OCI-LY1 (cell line): ENCODE data around the gene DOK7.

ENCODE experiments used
- H2AFZ ChIP-seq: fragments of 200-600 bp; sonication (generic), shearing (Covaris generic); 2 replicates; pipeline ENCODE4 v1.6.0; 2014; ENCODE audit warnings: antibody characterized with exemption, mild to moderate bottlenecking, low read length
- H3F3A ChIP-seq: fragments of 200-600 bp; sonication (generic), shearing (Covaris generic); 2 replicates; pipeline ENCODE4 v1.6.0; 2014; ENCODE audit warnings: mild to moderate bottlenecking, antibody characterized with exemption, low read length, moderate library complexity; ENCODE audit not compliant: insufficient read depth
- H3K27ac ChIP-seq: fragments of 200-600 bp; sonication (generic); 2 replicates; pipeline ENCODE4 v1.5.1; 2014; ENCODE audit warnings: low read length, mixed run types, mild to moderate bottlenecking, low read depth; ENCODE audit not compliant: poor library complexity, severe bottlenecking
- H3K27me3 ChIP-seq: fragments of 200-600 bp; sonication (generic); 2 replicates; pipeline ENCODE4 v1.6.0; 2014; ENCODE audit warnings: antibody characterized with exemption, mild to moderate bottlenecking, low read length, moderate library complexity; ENCODE audit not compliant: insufficient read depth
- H3K36me3 ChIP-seq: fragments of 200-600 bp; sonication (generic); 2 replicates; pipeline ENCODE4 v1.6.1; 2014; ENCODE audit warnings: mild to moderate bottlenecking, antibody characterized with exemption, low read length, moderate library complexity, mixed read lengths; ENCODE audit not compliant: insufficient read depth
- H3K4me1 ChIP-seq: fragments of 200-600 bp; sonication (generic); 2 replicates; pipeline ENCODE4 v1.5.1; 2014; ENCODE audit warnings: mild to moderate bottlenecking, low read length, moderate library complexity; ENCODE audit not compliant: insufficient read depth, severe bottlenecking
- H3K4me2 ChIP-seq: fragments of 200-600 bp; sonication (generic), shearing (Covaris generic); 2 replicates; pipeline ENCODE4 v1.6.1; 2014; ENCODE audit warnings: low read length
- H3K4me3 ChIP-seq: fragments of 200-600 bp; sonication (generic); 2 replicates; pipeline ENCODE4 v1.5.1; 2014; ENCODE audit warnings: low read length, low read depth, mild to moderate bottlenecking, mixed read lengths; ENCODE audit not compliant: poor library complexity, severe bottlenecking
- H3K79me2 ChIP-seq: fragments of 200-600 bp; shearing (Covaris generic); 2 replicates; pipeline ENCODE4 v1.6.1; 2016; ENCODE audit warnings: mixed run types, low read length, mixed read lengths; ENCODE audit not compliant: insufficient read depth
- H3K9ac ChIP-seq: fragments of 200-600 bp; sonication (generic), shearing (Covaris generic); 2 replicates; pipeline ENCODE4 v1.6.1; 2014; ENCODE audit warnings: mild to moderate bottlenecking, low read length, mixed read lengths
- H3K9me2 ChIP-seq: fragments of 200-600 bp; sonication (generic), shearing (Covaris generic); 2 replicates; pipeline ENCODE4 v1.6.1; 2014; ENCODE audit warnings: low read depth, mild to moderate bottlenecking, low read length, mixed read lengths
- H3K9me3 ChIP-seq: fragments of 200-600 bp; shearing (Covaris generic); 2 replicates; pipeline ENCODE4 v1.6.1; 2014; ENCODE audit warnings: low read length, mixed read lengths
- H4K20me1 ChIP-seq: fragments of 200-600 bp; sonication (generic), shearing (Covaris generic); 2 replicates; pipeline ENCODE4 v1.6.0; 2016; ENCODE audit warnings: mild to moderate bottlenecking, low read length; ENCODE audit not compliant: insufficient read depth
- EZH2 ChIP-seq: fragments of 200-600 bp; sonication (generic), shearing (Covaris generic); IDR thresholded peaks from 2 replicates; pipeline ENCODE4 v1.8.0; 2017; ENCODE audit warnings: borderline replicate concordance, mixed run types, mild to moderate bottlenecking, antibody characterized with exemption, low read length, moderate library complexity, mixed read lengths
- TF ChIP-seq, protein P1 (sequence below): fragments of 200-600 bp; sonication (generic), shearing (Covaris generic); IDR thresholded peaks from 2 replicates; pipeline ENCODE4 v1.5.1; 2017; ENCODE audit warnings: mild to moderate bottlenecking, antibody characterized with exemption, low read length, moderate library complexity, mixed read lengths

DOK7 gene

DNA sequence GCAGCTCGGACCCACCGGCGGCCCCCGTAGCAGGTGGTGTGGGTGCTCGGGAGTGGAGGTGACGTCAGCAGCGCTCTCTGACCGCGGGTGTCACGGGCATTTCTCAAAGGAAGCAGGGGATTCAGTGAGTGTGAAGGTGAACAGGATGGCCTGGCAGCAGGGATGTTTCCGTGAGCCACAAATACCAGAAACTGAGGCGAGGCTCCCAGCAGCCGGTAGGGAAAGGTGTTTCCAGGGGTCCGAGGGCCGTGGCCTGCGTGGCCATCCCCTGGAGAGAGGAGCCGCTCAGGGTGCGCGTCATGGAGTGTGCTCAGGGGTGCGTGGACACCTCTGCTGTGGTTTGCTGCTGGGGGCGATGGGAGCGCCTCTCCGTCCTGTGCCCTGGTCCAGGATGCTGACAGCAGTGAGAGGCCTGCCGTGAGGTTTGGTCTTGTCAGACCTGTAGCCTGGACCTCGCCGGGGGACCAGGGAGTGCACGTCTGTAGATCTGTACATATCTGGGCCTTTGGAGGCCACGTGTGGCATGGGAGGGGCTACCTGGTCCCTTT, 31.6 kb upstream of the DOK7 start:
- Histone ChIP-seq H3K27me3 (no peaks in the 10 kb centered on the region), H3K9ac (no peak overlapping the region), H4K20me1 (no peaks in the 10 kb centered on the region), H2AFZ (no peak overlapping the region), H3K4me3 (no peak overlapping the region), H3K27ac (no peak overlapping the region), H3K9me3 (no peaks in the 10 kb centered on the region), H3K9me2 (no peaks in the 10 kb centered on the region), H3F3A (no peaks in the 10 kb centered on the region), H3K36me3 (no peaks in the 10 kb centered on the region), H3K4me2 (no peak overlapping the region), H3K79me2 (no peaks in the 10 kb centered on the region), H3K4me1 (no peaks in the 10 kb centered on the region)
- TF ChIP-seq, protein P1, sequence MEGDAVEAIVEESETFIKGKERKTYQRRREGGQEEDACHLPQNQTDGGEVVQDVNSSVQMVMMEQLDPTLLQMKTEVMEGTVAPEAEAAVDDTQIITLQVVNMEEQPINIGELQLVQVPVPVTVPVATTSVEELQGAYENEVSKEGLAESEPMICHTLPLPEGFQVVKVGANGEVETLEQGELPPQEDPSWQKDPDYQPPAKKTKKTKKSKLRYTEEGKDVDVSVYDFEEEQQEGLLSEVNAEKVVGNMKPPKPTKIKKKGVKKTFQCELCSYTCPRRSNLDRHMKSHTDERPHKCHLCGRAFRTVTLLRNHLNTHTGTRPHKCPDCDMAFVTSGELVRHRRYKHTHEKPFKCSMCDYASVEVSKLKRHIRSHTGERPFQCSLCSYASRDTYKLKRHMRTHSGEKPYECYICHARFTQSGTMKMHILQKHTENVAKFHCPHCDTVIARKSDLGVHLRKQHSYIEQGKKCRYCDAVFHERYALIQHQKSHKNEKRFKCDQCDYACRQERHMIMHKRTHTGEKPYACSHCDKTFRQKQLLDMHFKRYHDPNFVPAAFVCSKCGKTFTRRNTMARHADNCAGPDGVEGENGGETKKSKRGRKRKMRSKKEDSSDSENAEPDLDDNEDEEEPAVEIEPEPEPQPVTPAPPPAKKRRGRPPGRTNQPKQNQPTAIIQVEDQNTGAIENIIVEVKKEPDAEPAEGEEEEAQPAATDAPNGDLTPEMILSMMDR = no peak
- no peak for TF ChIP-seq EZH2

DNA sequence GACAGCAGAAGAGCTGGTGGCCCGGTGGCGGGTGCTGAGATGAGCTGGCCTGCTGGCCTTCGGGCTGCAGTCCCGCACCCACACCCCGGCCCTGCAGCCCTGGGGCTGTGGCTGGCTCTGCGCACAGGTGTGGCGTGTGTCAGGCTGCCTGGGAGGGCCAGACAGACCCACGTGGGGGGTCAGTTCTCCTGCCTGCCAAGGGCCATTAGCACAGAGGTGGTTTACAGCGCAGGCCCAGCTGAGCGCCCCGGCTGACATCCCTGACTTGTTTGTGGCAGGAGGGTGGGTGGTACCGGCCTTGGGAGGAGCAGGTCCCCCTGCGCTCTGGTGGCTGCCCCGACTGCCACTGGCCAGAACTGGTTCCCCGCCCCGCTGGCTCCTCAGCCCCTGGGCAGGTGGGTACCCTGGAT, 30.7 kb upstream of the DOK7 start:
- Histone ChIP-seq H3F3A (no peaks in the 10 kb centered on the region), H3K4me1 (no peaks in the 10 kb centered on the region), H3K36me3 (no peaks in the 10 kb centered on the region), H3K9ac (no peak overlapping the region), H3K27me3 (no peaks in the 10 kb centered on the region), H3K4me3 (no peak overlapping the region), H3K79me2 (no peaks in the 10 kb centered on the region), H2AFZ (no peak overlapping the region), H3K9me2 (no peaks in the 10 kb centered on the region), H3K4me2 (no peak overlapping the region), H4K20me1 (no peaks in the 10 kb centered on the region), H3K9me3 (no peaks in the 10 kb centered on the region), H3K27ac (no peak overlapping the region)
- no peak for TF ChIP-seq EZH2
- TF ChIP-seq, protein P1 = no peak

- H2AFZ ChIP-seq = no peak overlapping the region
- H4K20me1 ChIP-seq = no peaks in the 10 kb centered on the region
- H3K36me3 ChIP-seq = no peaks in the 10 kb centered on the region
- H3K4me3 ChIP-seq = no peak overlapping the region
- no peak overlapping the region for H3K27ac ChIP-seq
- no peak overlapping the region for H3K9ac ChIP-seq
- H3K4me2 ChIP-seq = no peak overlapping the region
- no peaks in the 10 kb centered on the region for H3F3A ChIP-seq
- no peaks in the 10 kb centered on the region for H3K79me2 ChIP-seq
- H3K9me3 ChIP-seq = no peaks in the 10 kb centered on the region
- H3K9me2 ChIP-seq = no peaks in the 10 kb centered on the region
- no peaks in the 10 kb centered on the region for H3K4me1 ChIP-seq
- TF ChIP-seq EZH2 = no peak
- TF ChIP-seq, protein P1 = no peak
- H3K27me3 ChIP-seq = no peaks in the 10 kb centered on the region
Measured at GRCh38 chr4:3433138-3433869, 29.8 kb upstream of the DOK7 start.
